Endothelial cell of umbilical vein (primary cell): ENCODE data around the gene IRF2. TPM values are rescaled to one million over a fixed set of nuclear protein-coding genes. Genes with fewer than 3 reads are reported as not detected.

Experiments
- BruUV-seq: library from RNA; stranded (reverse); fragments of 400-500 nt; replicated peaks from 2 replicates; lab custom pipeline; 2021; lab: Mats Ljungman, UMichigan
- CTCF ChIA-PET: fragments of 300-600, 350-600 bp; sonication (Branson Sonifier 250); formaldehyde crosslinking; loops from one replicate; lab custom pipeline; 2021; ENCODE audit warnings: antibody characterized with exemption, inconsistent platforms; lab: Charles Lee
- POLR2A ChIA-PET: fragments of 300-600, 350-600 bp; sonication (Branson Sonifier 250); formaldehyde crosslinking; loops from one replicate; lab custom pipeline; 2021; ENCODE audit warnings: antibody characterized with exemption, inconsistent platforms; lab: Charles Lee
- DNase-seq: peaks from one replicate; pipeline ENCODE4 v3.0.0-alpha.2; 2011; ENCODE audit warnings: low read depth, low spot score
- FAIRE-seq: peaks from 2 replicates; lab custom pipeline; 2011; peaks lifted over from hg19 to GRCh38; lab: Jason Lieb, UNC
- H2AFZ ChIP-seq: 2 replicates; pipeline ENCODE4 v1.6.0; 2012; ENCODE audit warnings: low read depth, low read length, control low read depth, inconsistent platforms
- H3K27ac ChIP-seq: 2 replicates; pipeline ENCODE4 v1.5.1; 2011; ENCODE audit warnings: low read depth, mild to moderate bottlenecking, control low read depth, low read length, moderate library complexity; ENCODE audit not compliant: insufficient read depth
- H3K27me3 ChIP-seq, 2 experiments: 2 replicates each; pipeline versions ENCODE4 v1.6.0 to v1.6.1; 2011; ENCODE audit warnings: low read length in 2 of 2, mixed read lengths in 1 of 2; ENCODE audit not compliant: control insufficient read depth in 2 of 2, insufficient read depth in 2 of 2
- H3K36me3 ChIP-seq, 2 experiments: 2 replicates in 1 of 2; 3 replicates in 1 of 2; pipeline ENCODE4 v1.5.1; 2011; ENCODE audit warnings: low read length in 2 of 2, mild to moderate bottlenecking in 1 of 2, moderate library complexity in 1 of 2; ENCODE audit not compliant: control insufficient read depth in 2 of 2, insufficient read depth in 2 of 2; ENCODE audit errors: extremely low read depth in 1 of 2
- H3K4me1 ChIP-seq: 3 replicates; pipeline ENCODE4 v1.5.1; 2011; ENCODE audit warnings: mild to moderate bottlenecking, low read length; ENCODE audit not compliant: control insufficient read depth, insufficient read depth; ENCODE audit errors: extremely low read depth
- H3K4me2 ChIP-seq: 2 replicates; pipeline ENCODE4 v1.6.1; 2011; ENCODE audit warnings: low read length, control low read depth, mixed read lengths; ENCODE audit not compliant: insufficient read depth
- H3K4me3 ChIP-seq, 3 experiments: fragments of 200-600 bp in 1 of 3; sonication (generic), shearing (Covaris generic) in 1 of 3; replicated peaks in 1 of 3; 2 replicates each; pipeline ENCODE4 v1.5.1; 2011 to 2016; ENCODE audit warnings: control low read depth in 3 of 3, low read length in 3 of 3, mild to moderate bottlenecking in 2 of 3, inconsistent platforms in 1 of 3, low read depth in 1 of 3, moderate library complexity in 1 of 3; ENCODE audit not compliant: insufficient read depth in 1 of 3
- H3K79me2 ChIP-seq: 2 replicates; pipeline ENCODE4 v1.6.0; 2012; ENCODE audit warnings: low read length, inconsistent platforms; ENCODE audit not compliant: control insufficient read depth, insufficient read depth
- H3K9ac ChIP-seq: replicated peaks from 2 replicates; pipeline ENCODE3; 2011; ENCODE audit warnings: low read length, control low read depth; ENCODE audit not compliant: insufficient read depth; ENCODE audit errors: extremely low read depth
- H3K9me1 ChIP-seq: replicated peaks from 3 replicates; pipeline ENCODE4 v1.6.0; 2011; ENCODE audit warnings: mild to moderate bottlenecking, low read length; ENCODE audit not compliant: control insufficient read depth, insufficient read depth; ENCODE audit errors: extremely low read depth
- H3K9me3 ChIP-seq: replicated peaks from 2 replicates; pipeline ENCODE4 v1.5.1; 2012; ENCODE audit warnings: low read length, inconsistent platforms; ENCODE audit not compliant: control insufficient read depth, insufficient read depth
- H4K20me1 ChIP-seq: replicated peaks from 2 replicates; pipeline ENCODE3; 2011; ENCODE audit warnings: mild to moderate bottlenecking, low read length; ENCODE audit not compliant: control insufficient read depth, insufficient read depth; ENCODE audit errors: extremely low read depth
- CTCF ChIP-seq, 2 donors: IDR thresholded peaks; 1 replicate in 1 of 2; 2 replicates in 1 of 2; pipeline ENCODE4 v1.5.1; 2011; ENCODE audit warnings: low read length in 2 of 2, mild to moderate bottlenecking in 2 of 2, moderate library complexity in 2 of 2, control low read depth in 1 of 2, inconsistent platforms in 1 of 2, low read depth in 1 of 2; ENCODE audit not compliant: insufficient read depth in 1 of 2; ENCODE audit errors: extremely low read depth in 1 of 2
- EZH2 ChIP-seq: IDR thresholded peaks from 2 replicates; pipeline ENCODE4 v1.6.1; 2012; ENCODE audit warnings: borderline replicate concordance, low read depth, mild to moderate bottlenecking, moderate library complexity, low read length, inconsistent platforms; ENCODE audit not compliant: severe bottlenecking
- FOS ChIP-seq: IDR thresholded peaks from 2 replicates; pipeline ENCODE4 v1.6.1; 2011; ENCODE audit warnings: mild to moderate bottlenecking, low read length, moderate library complexity, borderline replicate concordance; ENCODE audit not compliant: insufficient read depth
- GATA2 ChIP-seq: IDR thresholded peaks from 2 replicates; pipeline ENCODE4 v1.7.0; 2011; ENCODE audit warnings: low read depth, mild to moderate bottlenecking, moderate library complexity, mixed read lengths, low read length; ENCODE audit not compliant: insufficient read length, insufficient read depth
- JUN ChIP-seq: IDR thresholded peaks from 2 replicates; pipeline ENCODE4 v1.6.1; 2011; ENCODE audit warnings: borderline replicate concordance, low read depth; ENCODE audit not compliant: insufficient read length, insufficient read depth
- MAX ChIP-seq: IDR thresholded peaks from 2 replicates; pipeline ENCODE4 v1.6.1; 2011; ENCODE audit not compliant: insufficient read depth, insufficient read length
- MYC ChIP-seq: IDR thresholded peaks from one replicate; pipeline ENCODE4 v1.6.1; 2011; ENCODE audit warnings: mild to moderate bottlenecking, low read depth, low read length
- POLR2A ChIP-seq: IDR thresholded peaks from 2 replicates; pipeline ENCODE4 v1.6.1; 2012; ENCODE audit warnings: low read depth, mild to moderate bottlenecking, control low read depth, low read length
- POLR2AphosphoS5 ChIP-seq: IDR thresholded peaks from 2 replicates; pipeline ENCODE4 v1.6.1; 2012; ENCODE audit warnings: low read depth, mild to moderate bottlenecking, control low read depth, low read length, moderate library complexity; ENCODE audit not compliant: insufficient read depth
- dilution Hi-C: fragments of 300-500 bp; cut with MboI; formaldehyde crosslinking; loops from one replicate; pipeline ENCODE4 v1.15.0; 2019; ENCODE audit warnings: low sequenced_read_pairs; ENCODE audit not compliant: extremely low pct_ligation_motif_present
- intact Hi-C: fragments of 100-400 bp; cut with micrococcal nuclease; formaldehyde crosslinking; loops from one replicate; pipeline ENCODE4 v1.10.0; 2022
- polyA plus RNA-seq, 4 experiments: library from polyadenylated mRNA; depleted of rRNA in 3 of 4; stranded (reverse) in 3 of 4; unstranded in 1 of 4; fragments of >200 nt; gene quantifications; 2 replicates each; pipeline versions ENCODE4 v1.2.1 to v1.2.3, GENCODE V29; 2011 to 2012; ENCODE audit warnings: missing spikeins in 1 of 4
- total RNA-seq: library from RNA; stranded (reverse); gene quantifications from 2 replicates; pipeline ENCODE4 v1.2.3, GENCODE V29; 2021

IRF2 gene
- total and polyA plus RNA-seq, 2 donors (not counting 3 experiments of a cell fraction or from before 2014, with no cell fraction given): 26.9 to 27.6 TPM

GRCh38 chr4:184424279-184424678 is 50.1 kb downstream of the IRF2 start:
- Histone ChIP-seq H3K4me3 (no peak overlapping the region), H3K9me1 (no peaks in the 10 kb centered on the region), H2AFZ (no peak overlapping the region), H3K9me3 (no peaks in the 10 kb centered on the region), H3K36me3 (peaks cover 0 to 14% of the 10 kb centered on the region in 2 experiments), H3K27me3 (no peaks in the 10 kb centered on the region), H3K9ac (no peak overlapping the region), H4K20me1 (no peaks in the 10 kb centered on the region), H3K4me2 (no peak overlapping the region), H3K79me2 (peaks cover 4% of the 10 kb centered on the region), H3K27ac (no peak overlapping the region), H3K4me1 (no peaks in the 10 kb centered on the region)
- POLR2A ChIA-PET: no interaction called here
- DNase-seq: no peak
- dilution Hi-C loops (no loop called here), intact Hi-C loops (no loop called here)
- BruUV-seq: no TSS peak
- TF ChIP-seq JUN (no peak), POLR2A (no peak), EZH2 (no peak), CTCF (IDR thresholded peaks at IDR 0.05; ENCODE audit: extremely low read depth in 1 of 2, insufficient read depth in 1 of 2, low read depth in 1 of 2, low read length in 2 of 2) (no peak), MYC (no peak), MAX (no peak), POLR2AphosphoS5 (no peak), FOS (no peak), GATA2 (no peak)
- no peak for FAIRE-seq
- CTCF ChIA-PET: interaction anchor here (1.2 kb wide), 1 partner anchor 136 kb away, joined by 4 read pairs; no protein-coding TSS in a partner anchor
